Stimulated activated naive CD4-positive, alpha-beta T cell treated with Interleukin-2 at 50 U/mL for 16 hours (primary cell): Measurements from ENCODE around the gene ABCC8.

Source experiments
- DNase-seq: peaks from one replicate; lab custom pipeline; 2025; lab: John Stamatoyannopoulos, UW

ABCC8 gene

DNA sequence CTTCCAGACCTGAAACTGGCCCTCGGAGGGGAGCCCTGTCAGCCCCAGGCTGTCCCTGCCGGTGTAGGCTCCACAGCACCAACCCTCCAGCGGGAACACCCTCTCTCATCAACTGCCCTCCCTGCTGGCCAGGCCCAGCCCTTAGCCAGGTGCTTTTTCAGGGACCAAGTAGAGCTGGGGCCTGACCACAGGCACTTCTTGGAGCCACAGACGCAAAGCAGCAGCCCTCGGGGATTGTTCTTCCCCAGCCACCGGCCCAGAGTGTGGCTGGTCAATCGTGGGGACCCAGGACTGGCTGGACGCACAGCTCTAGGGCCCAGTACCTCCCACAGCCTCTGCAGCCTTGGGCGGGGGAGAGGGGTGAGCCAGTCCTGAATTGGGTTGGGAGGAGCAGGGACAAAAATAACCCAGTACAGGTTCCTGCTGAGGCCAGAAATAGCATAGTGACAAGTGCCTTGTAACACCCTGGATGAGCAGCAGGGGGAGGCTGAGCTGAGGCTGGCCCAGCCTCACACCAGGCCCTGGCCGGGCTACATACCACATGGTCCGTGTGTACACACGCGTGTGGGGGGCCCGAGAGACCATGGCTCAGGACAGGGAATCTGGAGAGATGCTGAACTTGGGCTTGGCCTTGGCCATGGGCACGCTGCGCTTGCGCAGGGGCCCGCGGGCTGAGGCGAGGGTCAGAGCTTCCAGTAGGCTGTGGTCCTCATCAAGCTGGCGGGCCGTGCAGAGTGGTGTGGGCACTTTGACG, 90.1 kb downstream of the ABCC8 start:
- peak; percentile 11 for DNase-seq

- DNase-seq, result no peak
Observed at GRCh38 chr11:17385926-17386325, 90.7 kb downstream of the ABCC8 start.

DNA sequence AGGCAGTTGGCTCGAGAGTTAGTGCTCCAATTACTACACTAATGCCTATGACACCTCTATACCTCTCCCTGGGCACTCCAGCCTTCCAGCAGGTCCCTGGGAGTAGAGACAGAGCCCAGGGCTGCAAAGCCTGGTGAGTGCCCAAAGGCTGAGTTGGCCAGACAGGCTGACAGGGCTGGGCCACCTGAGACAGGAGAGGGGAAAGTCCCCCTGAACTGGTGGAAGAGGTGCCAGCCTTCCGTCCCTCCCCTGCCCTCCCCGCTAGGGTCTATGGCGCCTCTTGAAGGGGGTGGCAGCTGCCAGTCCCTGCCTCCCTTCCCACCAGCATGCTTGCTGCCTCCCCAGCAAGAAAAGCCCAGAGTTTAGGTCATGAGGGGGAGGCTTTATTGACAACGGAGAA, 91.2 kb downstream of the ABCC8 start:
- DNase-seq, result no peak

DNA sequence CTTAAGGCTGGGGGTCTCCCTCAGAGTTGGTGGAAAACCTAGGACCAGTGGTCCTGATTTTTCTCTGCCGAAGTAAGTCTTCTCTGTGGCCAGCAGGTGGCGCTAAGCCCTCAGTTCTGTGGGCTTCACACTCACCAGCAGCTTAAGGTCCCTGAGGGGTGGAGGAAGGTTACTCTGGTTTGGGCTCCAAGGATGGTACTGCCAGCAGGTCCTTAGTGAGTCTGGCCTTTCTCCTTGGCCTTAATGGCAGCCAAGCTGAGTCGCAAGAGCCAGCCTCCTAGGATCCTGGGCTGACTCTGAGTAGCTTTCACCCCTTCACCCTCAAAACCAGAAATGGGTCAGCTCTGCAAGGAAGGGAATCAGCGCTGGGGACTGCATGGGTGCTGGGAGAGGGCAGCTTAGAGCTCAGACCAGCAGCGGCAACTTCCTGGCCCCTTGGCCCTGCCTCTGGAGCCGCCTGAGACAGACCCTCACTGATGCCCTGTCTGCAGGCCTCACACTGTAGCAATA, 92.6 kb downstream of the ABCC8 start:
- DNase-seq, result peak; percentile 70

DNA sequence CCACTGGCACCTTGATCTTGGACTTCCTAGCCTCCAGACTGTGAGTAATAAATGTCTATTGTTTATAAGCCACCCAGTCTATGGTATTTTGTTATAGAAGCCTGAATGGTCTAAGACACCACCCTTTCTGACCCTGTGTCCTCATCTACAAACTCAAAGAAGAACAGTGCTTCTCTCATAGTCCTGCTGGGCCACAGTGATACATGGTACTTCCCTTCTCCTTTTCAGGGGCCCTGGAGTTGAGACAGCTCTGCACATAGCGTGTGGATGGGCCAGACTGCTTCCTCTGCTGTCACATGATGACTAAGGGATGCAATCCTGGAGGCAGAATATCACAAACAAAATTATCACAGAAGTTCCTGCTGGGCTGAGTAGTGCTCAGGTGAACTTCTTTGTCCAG, 93.2 kb downstream of the ABCC8 start:
- DNase-seq, result no peak

DNA sequence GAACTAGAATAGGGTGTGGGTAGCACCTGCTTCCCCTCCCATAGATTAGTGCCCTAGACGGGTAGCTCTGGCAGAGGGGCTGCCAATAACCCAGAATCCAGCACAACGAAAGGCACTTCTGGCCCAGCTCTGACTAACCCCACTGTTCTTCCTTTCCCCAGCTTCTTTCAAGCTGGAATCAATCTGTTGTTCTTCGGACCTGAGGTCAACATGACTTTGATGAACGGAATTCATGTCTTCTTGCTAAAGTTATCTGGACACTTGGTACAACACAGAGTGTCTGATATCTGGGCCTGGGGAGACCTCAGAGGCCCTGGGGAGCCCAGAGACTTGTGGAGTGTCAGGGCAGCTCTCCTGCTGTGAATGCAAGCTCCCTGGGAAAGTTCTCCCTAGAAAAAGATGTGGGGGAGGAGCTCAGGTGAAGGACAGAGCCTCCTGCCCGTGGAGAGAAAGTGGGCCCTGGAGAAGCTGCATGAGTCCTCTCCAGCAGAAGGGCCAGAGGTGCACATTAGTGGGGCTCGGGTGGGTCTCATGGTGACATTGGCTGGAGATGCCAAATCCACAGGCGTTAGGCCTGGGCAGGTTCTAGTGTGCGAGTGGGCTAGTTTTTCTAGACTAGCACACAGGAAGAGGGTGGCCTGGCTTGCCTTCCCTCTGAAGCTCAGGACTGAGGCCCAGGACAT, 94.5 kb downstream of the ABCC8 start:
- DNase-seq, result no peak

DNA sequence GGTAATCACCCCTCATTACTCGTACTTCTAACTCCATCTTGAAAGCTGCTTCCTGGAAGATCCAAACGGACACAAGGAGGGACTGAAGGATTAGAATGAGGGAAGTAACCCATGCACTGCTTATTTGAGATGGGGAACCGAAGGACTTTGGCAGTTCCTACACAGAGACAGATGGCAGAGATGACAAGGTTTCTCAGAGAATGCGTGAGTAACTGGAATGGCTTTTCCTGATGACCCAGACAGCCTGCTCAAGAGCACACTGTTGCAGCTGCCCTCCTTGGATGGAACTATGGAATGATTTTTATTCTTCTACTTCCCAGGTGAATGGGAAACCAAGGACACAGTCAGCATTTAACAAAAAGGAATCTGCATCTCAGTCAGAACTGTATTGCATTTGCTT, 95.5 kb downstream of the ABCC8 start:
- no peak for DNase-seq

- no peak for DNase-seq
Observed at GRCh38 chr11:17379383-17380180, 97.1 kb downstream of the ABCC8 start.

DNA sequence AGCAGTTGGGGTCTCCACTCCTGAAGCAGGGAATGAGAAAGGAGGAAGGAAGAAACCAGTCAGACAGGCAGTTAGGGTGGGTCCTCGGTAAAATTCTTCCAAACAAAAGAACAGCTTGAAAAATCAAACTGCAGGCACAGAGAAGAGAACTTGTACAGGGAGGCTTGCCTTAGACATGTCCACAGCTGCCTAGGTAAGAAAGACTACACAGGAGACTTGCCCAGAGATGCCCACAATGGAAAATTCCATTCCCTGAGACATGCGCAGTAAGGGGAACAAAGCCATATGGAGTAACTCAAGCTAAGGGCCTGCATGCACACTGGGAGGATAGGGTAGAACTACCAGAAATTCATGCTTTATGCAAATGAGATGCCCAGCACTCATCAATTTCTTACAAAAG, 98.0 kb downstream of the ABCC8 start:
- no peak for DNase-seq

DNA sequence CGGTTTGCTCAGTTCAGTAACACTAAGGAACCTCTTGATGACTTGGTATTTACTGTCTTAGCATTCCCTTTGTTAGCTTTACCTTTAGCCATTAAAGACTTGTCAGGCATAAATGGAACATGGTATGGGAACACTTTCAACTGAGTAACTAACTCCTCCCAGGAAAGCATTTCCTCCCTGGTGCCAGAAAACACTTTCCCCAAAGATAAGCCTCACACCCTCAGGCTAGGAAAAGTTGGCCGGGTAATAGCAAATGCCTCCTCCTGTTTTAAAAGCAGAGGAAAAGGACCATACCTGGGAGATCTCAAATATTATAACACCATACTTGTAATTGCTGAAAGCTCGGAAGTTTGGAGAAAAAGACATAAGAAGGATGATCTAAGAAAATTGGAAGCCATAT, 100.2 kb downstream of the ABCC8 start:
- no peak for DNase-seq

DNA sequence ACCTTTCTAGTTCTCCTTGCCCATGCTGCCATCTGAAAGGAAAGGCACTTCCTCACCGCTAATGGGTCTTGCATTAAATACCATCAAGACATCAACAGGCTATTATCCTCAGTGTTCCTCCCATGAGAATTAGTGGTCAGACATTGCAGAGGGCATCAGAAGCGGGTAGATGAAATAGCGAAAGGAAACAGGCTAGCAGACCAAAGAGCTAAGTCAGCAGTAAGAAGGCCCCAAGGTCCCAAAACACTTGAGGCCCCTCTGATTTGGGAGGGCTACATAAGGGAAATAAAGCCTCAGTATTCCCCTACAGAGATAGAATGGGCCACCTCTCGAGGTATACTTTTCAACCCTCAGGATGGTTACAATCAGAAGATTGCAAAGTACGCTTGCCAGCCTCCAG, 101.1 kb downstream of the ABCC8 start:
- DNase-seq, result no peak

DNA sequence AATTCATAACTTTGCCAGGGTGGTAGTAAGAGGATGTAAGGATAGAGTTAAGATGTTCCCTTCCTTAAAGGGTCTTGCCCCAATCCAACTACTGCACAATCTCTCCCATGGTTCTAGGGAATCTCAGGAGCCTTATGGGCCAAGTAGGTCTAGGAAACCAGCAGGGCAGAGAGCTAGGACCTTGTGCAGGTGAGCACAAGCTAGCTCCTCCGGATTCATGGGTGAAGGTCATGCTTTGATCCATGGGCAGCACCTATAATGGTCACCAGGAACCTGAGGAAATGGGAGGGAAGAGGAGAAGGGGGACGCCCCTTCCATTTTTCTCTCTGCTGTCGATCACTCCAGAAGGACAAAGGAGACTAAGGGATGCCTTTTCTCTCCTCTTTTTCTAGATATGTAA, 105.0 kb downstream of the ABCC8 start:
- no peak for DNase-seq

DNA sequence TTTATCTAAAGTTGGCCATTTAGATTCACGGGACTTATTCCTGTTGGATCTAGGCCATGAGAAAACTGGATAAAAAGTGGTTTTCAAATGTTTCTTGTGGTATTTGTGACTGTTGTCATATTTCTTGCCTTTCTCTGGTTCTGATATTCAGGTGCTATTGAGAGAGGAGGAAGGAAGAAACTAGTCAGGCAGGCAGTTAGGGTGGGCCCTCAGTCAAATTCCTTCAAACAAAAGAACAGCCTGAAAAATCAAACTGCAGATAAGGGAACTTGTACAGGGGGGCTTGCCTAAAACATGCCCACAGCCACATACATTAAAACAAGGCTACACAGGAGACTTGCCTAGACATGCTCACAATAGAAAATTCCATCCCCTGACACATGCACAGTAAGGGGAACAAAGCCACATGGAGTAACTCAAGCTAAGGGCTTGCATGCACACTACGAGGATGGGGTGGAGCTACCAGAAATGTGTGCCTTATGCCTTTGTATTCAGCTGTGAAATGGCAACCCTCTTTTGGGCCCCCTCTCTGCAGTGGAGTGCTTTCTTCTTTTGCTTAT, 106.9 kb downstream of the ABCC8 start:
- DNase-seq, result no peak

- DNase-seq, result no peak
Observed at GRCh38 chr11:17369094-17369493, 107.6 kb downstream of the ABCC8 start.

GRCh38 chr11:17368551-17368950, 108.1 kb downstream of the ABCC8 start:
- no peak for DNase-seq

DNA sequence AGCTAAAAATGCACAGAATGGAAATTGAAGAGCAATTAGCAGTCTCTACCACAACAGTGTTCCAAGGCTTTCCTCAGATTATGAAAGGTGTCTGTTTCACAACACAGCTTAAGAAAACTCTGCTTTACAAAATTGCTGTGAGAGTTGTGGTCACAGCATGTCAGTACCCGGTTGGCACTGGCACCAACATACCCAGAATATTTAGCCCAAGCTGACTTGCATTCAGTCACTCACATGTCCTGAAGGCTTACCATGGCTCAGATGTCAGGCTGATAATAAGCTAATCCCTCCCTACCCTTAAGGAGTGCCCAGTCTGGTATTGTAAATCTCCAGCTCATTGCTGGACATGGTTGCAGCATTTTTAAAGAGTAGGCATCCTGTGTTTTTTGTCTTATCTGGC, 110.2 kb downstream of the ABCC8 start:
- DNase-seq, result no peak

DNA sequence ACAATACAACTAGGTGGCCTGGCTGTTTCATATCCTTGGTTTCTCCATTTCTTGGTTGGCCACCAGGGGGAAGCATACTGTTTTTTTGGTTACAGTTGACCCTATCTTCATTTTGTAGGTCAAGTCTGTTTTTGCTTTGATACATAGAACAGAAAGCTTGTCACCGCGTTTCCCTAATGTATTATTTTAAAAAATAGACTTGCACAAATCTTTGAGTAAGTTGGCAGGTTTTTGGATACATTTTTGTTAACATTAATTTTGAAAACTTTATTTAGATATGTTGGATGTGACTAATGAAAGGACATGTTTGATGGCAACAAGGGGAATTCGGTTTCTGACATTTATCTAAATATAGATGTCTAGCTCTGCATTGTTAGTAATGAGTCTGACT, 122.0 kb downstream of the ABCC8 start:
- peak; percentile 43 for DNase-seq

- no peak for DNase-seq
Observed at GRCh38 chr11:17353821-17354600, 122.6 kb downstream of the ABCC8 start.

- peak; percentile 51 for DNase-seq
Observed at GRCh38 chr11:17352950-17353820, 123.5 kb downstream of the ABCC8 start.

DNA sequence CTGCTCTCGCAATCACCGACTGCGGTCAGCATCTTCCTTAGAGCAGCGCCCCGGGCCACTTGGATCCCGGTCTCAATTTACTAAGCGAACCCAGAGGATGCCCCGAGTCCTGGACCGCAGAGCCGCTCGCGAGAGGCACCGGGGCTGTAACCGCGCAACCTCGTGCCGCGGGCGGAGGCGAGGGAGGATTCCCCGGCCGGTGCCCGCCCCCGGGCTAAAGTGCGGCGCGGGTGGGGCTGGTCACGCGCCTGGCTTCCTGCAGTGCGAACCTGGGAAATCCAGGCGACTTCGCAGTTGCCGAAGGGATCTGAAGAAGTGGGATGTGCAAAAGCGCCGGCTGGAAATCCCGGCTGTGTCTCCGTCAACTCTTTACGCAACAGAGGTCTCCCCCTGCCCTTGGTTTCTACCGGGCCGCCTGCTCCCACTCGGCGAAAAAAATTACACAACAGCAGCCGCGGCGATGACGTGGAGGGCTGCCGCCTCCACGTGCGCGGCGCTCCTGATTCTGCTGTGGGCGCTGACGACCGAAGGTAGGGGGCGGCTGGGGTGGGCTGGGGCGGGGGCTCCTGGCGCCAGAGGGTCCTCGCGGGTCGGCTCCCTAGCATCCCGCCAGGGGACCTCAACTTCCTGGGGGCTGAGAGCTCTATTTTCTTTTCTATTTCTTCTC, 125.0 kb downstream of the ABCC8 start, which contains the start of gene NCR3LG1:
TSS of gene NCR3LG1 (plus strand) at position 291 of the 667 bp plus-strand sequence. CDS start at position 461, 170 bp downstream.
- DNase-seq, result peak; percentile 60
